CMK (cell line): ENCODE results near the gene GABRR3.

Experiments
- DNase-seq: peaks from one replicate; pipeline ENCODE4 v3.0.0-alpha.2; 2010; ENCODE audit warnings: low read depth

Gene GABRR3

GRCh38 chr3:97988784-97989568 is 46.1 kb downstream of the GABRR3 start:
- no peak for DNase-seq

GRCh38 chr3:97987306-97987705 is 47.8 kb downstream of the GABRR3 start:
- no peak for DNase-seq

- no peak for DNase-seq
These were observed 51.1 kb downstream of the GABRR3 start for GRCh38 chr3:97983933-97984491.

- no peak for DNase-seq
These were observed 53.2 kb downstream of the GABRR3 start for GRCh38 chr3:97981886-97982285.

- DNase-seq = no peak
These were observed 55.5 kb downstream of the GABRR3 start for GRCh38 chr3:97979610-97980009.

- no peak for DNase-seq
These were observed 59.6 kb downstream of the GABRR3 start for GRCh38 chr3:97975466-97975865.

- no peak for DNase-seq
These were observed 60.1 kb downstream of the GABRR3 start for GRCh38 chr3:97974996-97975395.

GRCh38 chr3:97972976-97973375 is 62.1 kb downstream of the GABRR3 start:
- no peak for DNase-seq

- peak; percentile 32 for DNase-seq
These were observed 63.2 kb downstream of the GABRR3 start, which contains the start of gene RIOX2 for GRCh38 chr3:97971679-97972567. TSS of gene RIOX2 (minus strand) at chr3:97972431. CDS start at chr3:97967593, 4,838 bp downstream.

GRCh38 chr3:97970956-97971620 is 64.0 kb downstream of the GABRR3 start:
- DNase-seq = no peak

GRCh38 chr3:97970156-97970555 is 65.0 kb downstream of the GABRR3 start:
- DNase-seq = no peak

- DNase-seq = no peak
These were observed 65.6 kb downstream of the GABRR3 start for GRCh38 chr3:97969541-97969940.

- no peak for DNase-seq
These were observed 66.7 kb downstream of the GABRR3 start for GRCh38 chr3:97968376-97968775.

GRCh38 chr3:97967966-97968365 is 67.1 kb downstream of the GABRR3 start:
- DNase-seq = no peak

GRCh38 chr3:97960993-97961766 is 73.9 kb downstream of the GABRR3 start:
- no peak for DNase-seq

GRCh38 chr3:97960551-97960950 is 74.6 kb downstream of the GABRR3 start:
- no peak for DNase-seq

- no peak for DNase-seq
These were observed 75.2 kb downstream of the GABRR3 start for GRCh38 chr3:97959872-97960271.

- no peak for DNase-seq
These were observed 76.3 kb downstream of the GABRR3 start for GRCh38 chr3:97958796-97959195.

- DNase-seq = no peak
These were observed 76.7 kb downstream of the GABRR3 start for GRCh38 chr3:97958396-97958795.

- no peak for DNase-seq
These were observed 77.4 kb downstream of the GABRR3 start for GRCh38 chr3:97957617-97958311.

GRCh38 chr3:97956051-97956450 is 79.1 kb downstream of the GABRR3 start:
- DNase-seq = no peak
